Lung (tissue), 12 donors: ENCODE data around the gene CIBAR2. TPM values are rescaled to one million over a fixed set of nuclear protein-coding genes. Genes with fewer than 3 reads are reported as not detected.

Experiments
- ATAC-seq: fragments of 200-7000 bp; cut with Tn5 transposase; one replicate; pipeline ENCODE4 v1.9.1; 2020; ENCODE audit warnings: moderate number of reproducible peaks; ENCODE audit not compliant: insufficient read depth, low FRiP score
- DNase-seq, 3 donors: peaks; one replicate each; pipeline ENCODE4 v3.0.0-alpha.2; 2013 to 2017
- H3K27ac ChIP-seq, 2 donors: one replicate each; pipeline ENCODE4 v1.5.1; 2013; ENCODE audit warnings: mild to moderate bottlenecking in 2 of 2, moderate library complexity in 2 of 2, control low read depth in 1 of 2, inconsistent platforms in 1 of 2, low read depth in 1 of 2, low read length in 1 of 2
- H3K27me3 ChIP-seq, 3 donors: one replicate each; pipeline ENCODE4 v1.5.1; 2013; ENCODE audit warnings: low read length in 2 of 3; ENCODE audit not compliant: control insufficient read depth in 3 of 3, insufficient read depth in 3 of 3
- H3K36me3 ChIP-seq, 4 donors: one replicate each; pipeline ENCODE4 v1.5.1; 2013; ENCODE audit warnings: low read length in 4 of 4, mild to moderate bottlenecking in 1 of 4, moderate library complexity in 1 of 4; ENCODE audit not compliant: control insufficient read depth in 4 of 4, insufficient read depth in 4 of 4
- H3K4me1 ChIP-seq, 5 donors: one replicate each; pipeline ENCODE4 v1.5.1; 2013; ENCODE audit warnings: low read length in 5 of 5, mild to moderate bottlenecking in 2 of 5, moderate library complexity in 1 of 5; ENCODE audit not compliant: control insufficient read depth in 5 of 5, insufficient read depth in 5 of 5
- H3K4me3 ChIP-seq: one replicate; pipeline ENCODE4 v1.5.1; 2013; ENCODE audit warnings: mild to moderate bottlenecking, control low read depth, moderate library complexity
- H3K9ac ChIP-seq, 2 donors: one replicate each; pipeline ENCODE4 v1.5.1; 2013; ENCODE audit warnings: low read length in 2 of 2, control low read depth in 1 of 2; ENCODE audit not compliant: insufficient read depth in 1 of 2
- H3K9me3 ChIP-seq, 4 donors: one replicate each; pipeline ENCODE4 v1.5.1; 2013; ENCODE audit warnings: low read length in 3 of 4, mild to moderate bottlenecking in 1 of 4, moderate library complexity in 1 of 4; ENCODE audit not compliant: control insufficient read depth in 4 of 4, insufficient read depth in 3 of 4
- CTCF ChIP-seq: IDR thresholded peaks from 2 replicates; pipeline ENCODE4 v1.5.1; 2012; ENCODE audit warnings: mild to moderate bottlenecking; ENCODE audit errors: control extremely low read depth, extremely low read depth
- WGBS, 2 donors: extraction: QIAGEN DNeasy Blood & Tissue Kit; methylation state at CpG; one replicate each; pipeline ENCODE4 v1.1.7; 2013; 5-methylcytosine and 5-hydroxymethylcytosine counted together
- polyA plus RNA-seq, 2 donors: library from polyadenylated mRNA; stranded (reverse); fragments of 200-250 nt; gene quantifications; one replicate each; pipeline ENCODE4 v1.2.1, GENCODE V29; 2013
- total RNA-seq, 2 donors: library from RNA; depleted of rRNA in 1 of 2; stranded (reverse); fragments of >200 nt in 1 of 2; gene quantifications; one replicate each; pipeline ENCODE4 v1.2.1, GENCODE V29; 2014 to 2021
- donor health status: control.
- donor health status: control.
- donor health status: Bipolar disorder and iron deficiency.
- donor health status: healthy.
- donor health status: DM: yes; HTN: yes; CAD: no.

The CIBAR2 gene
- total and polyA plus RNA-seq, 4 donors, result 11.8 to 49.0 (median 18.9) TPM

GRCh38 chr16:85139881-85140339 is 27.6 kb upstream of the CIBAR2 start:
- TF ChIP-seq CTCF, result no peak
- Histone ChIP-seq H3K4me3 (no peak overlapping the region), H3K27me3 (no peaks in the 10 kb centered on the region), H3K27ac (no peak overlapping the region), H3K9ac (no peak overlapping the region), H3K9me3 (no peaks in the 10 kb centered on the region), H3K36me3 (no peaks in the 10 kb centered on the region), H3K4me1 (peaks cover 0 to 44% (median 23%) of the 10 kb centered on the region in 5 donors)
- ATAC-seq (no peak), DNase-seq (no peak)
- WGBS, 2 donors, result 66 to 78% methylated on average over 9 of the region's 9 CpGs

- Histone ChIP-seq H3K36me3 (no peaks in the 10 kb centered on the region), H3K4me3 (no peak overlapping the region), H3K9ac (no peak overlapping the region), H3K4me1 (peaks cover 0 to 49% (median 21%) of the 10 kb centered on the region in 5 donors), H3K9me3 (no peaks in the 10 kb centered on the region), H3K27me3 (no peaks in the 10 kb centered on the region), H3K27ac (no peak overlapping the region)
- WGBS, 2 donors, result 83 to 90% methylated on average over 16 of the region's 16 CpGs
- ATAC-seq (no peak), DNase-seq (no peak)
- no peak for TF ChIP-seq CTCF
Measured at GRCh38 chr16:85138825-85139627, 26.8 kb upstream of the CIBAR2 start.

GRCh38 chr16:85138073-85138824 is 26.0 kb upstream of the CIBAR2 start:
- WGBS, 2 donors, result 77% methylated on average over 12 of the region's 12 CpGs
- no peaks in the 10 kb centered on the region for H3K36me3 ChIP-seq
- DNase-seq (peak in 2 of 3 donors; percentile 41 to 47), ATAC-seq (no peak)
- no peaks in the 10 kb centered on the region for H3K9me3 ChIP-seq
- H3K4me1 ChIP-seq, result peaks cover 0 to 49% (median 21%) of the 10 kb centered on the region in 5 donors
- no peaks in the 10 kb centered on the region for H3K27me3 ChIP-seq
- H3K9ac ChIP-seq, result peak overlapping the region in 1 of 2 donors; percentile 61
- H3K4me3 ChIP-seq, result no peak overlapping the region
- H3K27ac ChIP-seq, result no peak overlapping the region
- TF ChIP-seq CTCF, result no peak
